GM21529 (cell line): ENCODE results near the gene FNDC3B.
"Not testable (repeated sequence)": the region's sequence is repeated elsewhere in the genome, so short reads cannot be mapped to it uniquely, and the experiment has no call there.

Source experiments
- ATAC-seq: cut with Tn5 transposase; IDR thresholded peaks from one replicate; pipeline ENCODE4 v1.9.1; 2021; ENCODE audit not compliant: unreplicated experiment

FNDC3B gene

DNA sequence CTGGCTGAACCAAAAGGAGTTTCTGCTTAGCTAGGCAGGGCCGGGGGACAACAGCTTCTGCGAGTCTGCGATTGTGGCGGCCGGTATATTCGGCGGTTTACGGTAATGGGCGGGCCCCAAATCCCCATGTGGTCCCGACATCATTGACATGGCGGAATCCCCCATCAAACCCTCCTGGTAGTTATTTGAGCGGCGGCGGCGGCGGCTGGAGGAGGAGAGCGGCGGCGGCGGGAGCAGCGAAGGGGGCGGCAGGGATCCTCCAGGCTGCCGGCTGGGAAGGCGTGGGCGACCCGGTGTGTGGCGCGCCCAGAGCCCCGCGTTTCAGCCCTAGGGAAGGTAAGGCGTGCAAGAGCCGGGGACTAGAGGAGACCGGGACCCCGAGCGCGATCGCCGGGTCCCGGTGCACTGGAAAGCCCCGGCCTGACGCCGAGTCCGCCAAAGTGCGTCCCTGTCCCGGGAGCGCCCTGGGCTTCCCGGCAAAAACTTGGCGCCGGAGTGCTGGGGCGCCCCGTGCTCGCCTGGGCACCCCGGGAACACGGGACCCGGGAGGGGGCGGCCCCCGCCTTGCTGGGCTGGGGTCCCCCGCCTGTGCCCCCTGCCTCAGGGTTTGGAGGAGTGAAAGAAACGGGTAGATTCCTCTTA is at the start of gene FNDC3B:
Gene FNDC3B, plus strand, starts transcription at position 143 of the 642 bp plus-strand sequence. CDS start 72,902 bp downstream, outside the sequence.
- ATAC-seq: peak; percentile 74

DNA sequence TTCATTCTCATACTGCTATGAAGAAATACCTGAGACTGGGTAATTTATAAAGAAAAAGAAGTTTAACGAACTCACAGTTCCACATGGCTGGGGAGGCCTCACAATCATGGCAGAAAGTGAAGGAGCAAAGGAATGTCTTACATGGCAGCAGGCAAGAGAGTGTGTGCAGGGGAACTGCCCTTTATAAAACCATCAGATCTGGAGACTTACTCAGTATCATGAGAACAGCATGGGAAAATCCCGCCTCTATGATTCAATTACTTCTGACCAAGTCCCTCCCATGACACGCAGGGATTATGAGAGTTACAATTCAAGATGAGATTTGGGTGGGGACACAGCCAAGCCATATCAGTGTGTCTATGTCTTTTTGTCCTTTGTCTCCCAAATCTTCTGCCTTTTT is 49.1 kb upstream of the FNDC3B start:
- ATAC-seq: not testable (repeated sequence)

DNA sequence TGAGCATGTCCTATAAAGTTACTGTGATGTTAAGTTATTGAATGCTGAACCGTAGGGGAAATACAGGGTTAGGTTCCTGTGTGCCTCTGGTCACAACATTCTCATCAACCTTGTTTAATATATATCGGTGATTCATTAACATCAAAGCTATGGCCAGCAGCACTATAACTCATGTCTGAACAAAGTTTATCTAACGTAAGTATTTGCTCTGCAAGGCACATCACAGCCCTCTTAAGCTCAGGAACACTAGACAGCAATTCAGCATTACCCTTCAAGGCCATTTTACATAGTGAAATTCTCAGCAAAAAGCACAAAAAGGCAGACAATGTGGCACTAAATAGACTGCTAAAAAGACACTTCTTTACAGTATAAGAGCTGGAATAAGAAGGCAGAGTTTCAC is 48.2 kb upstream of the FNDC3B start:
- no peak for ATAC-seq

DNA sequence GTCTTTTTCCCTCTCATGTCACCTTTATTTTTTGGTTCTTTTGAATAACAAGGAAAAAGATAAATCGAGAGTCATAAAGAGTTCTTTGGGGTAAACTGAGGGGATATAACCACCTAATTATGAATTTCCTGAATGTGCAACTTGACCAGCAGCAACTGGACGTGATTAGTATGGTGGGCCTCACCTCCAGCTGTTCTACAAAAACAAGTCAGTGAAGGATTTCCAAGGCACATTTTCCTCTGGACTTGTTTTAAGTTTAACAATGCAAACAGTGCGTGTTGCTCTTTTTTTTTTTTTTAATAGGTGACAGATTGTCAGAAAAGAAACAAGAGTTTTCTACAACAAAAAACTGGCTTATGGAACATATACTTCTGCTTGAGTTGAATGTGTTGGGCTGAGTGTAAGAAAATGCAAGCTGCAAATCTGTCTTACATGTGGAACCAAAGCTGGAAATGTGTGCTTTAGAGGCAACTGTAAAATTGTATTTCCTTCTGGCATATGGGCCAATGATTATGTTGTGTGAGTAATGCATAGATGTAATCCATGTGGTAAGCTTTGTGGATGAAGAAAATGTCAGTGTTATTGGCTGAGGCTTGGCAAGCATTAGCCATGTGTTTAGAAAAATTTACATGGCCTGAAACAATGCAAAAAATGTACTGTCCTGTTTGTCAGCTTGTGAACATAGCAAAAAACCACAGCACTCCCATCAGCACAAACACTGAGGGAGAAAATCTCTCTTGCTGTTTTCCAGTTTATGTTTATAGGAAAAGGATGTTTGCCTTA is 44.5 kb upstream of the FNDC3B start:
- no peak for ATAC-seq

DNA sequence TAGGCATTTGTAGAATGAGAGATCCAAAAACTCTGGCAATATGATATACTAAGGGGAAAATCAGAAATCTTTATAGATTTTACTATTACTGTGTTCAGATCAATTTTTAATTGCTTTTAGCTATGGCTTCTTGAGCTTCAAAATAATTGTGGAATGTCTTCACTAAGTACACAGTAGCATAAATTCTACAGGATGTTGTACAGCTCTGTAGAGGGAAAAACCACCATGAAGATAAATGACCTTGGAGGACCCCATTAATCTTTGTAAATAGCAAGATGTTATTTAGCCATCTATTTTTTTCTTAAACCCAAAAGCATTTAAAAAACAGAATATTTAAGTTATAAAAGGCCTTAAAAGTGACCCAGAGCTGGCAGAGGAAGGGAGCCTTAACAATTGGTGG is 43.9 kb upstream of the FNDC3B start:
- ATAC-seq: no peak

DNA sequence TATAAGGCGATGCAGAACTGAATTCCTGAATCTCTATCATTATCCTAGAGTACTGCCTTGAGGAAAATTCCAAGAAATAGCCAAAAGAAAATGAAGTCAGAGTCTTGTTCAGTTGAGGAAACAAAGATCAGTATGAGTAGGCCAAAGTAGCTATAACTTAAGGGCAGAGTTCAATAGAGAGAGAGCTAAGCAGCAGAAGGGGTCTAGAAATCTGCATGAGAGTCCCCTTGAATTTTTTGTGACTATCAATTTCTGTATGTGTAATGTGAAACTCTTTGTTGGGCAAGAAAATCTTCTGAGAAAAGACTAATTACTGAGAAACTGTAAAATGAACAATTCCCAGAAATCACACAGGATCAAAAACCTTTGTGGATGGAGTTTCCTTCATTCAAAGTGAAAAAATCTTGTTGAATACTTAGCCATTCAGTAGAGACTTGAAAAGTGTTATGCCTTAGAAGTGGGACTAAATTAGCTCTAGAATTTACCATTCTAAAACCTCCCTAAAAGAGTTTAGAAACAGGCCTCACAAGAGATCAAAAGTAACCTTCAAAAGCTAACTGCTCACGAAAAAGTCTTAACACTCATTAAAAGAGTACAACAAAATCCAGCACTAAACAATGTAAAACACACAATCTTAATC is 43.1 kb upstream of the FNDC3B start:
- ATAC-seq: no peak

DNA sequence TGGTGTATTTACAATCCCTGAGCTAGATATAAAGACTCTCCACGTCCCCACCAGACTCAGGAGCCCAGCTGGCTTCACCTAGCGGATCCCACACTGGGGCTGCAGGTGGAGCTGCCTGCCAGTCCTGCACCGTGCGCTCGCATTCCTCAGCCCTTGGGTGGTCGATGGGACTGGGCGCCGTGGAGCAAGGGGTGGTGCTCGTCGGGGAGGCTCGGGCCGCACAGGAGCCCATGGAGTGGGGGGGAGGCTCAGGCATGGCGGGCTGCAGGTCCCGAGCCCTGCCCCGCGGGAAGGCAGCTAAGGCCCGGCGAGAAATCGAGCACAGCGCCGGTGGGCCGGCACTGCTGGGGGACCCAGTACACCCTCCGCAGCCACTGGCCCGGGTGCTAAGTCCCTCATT is 40.6 kb upstream of the FNDC3B start:
- ATAC-seq: not testable (repeated sequence)

DNA sequence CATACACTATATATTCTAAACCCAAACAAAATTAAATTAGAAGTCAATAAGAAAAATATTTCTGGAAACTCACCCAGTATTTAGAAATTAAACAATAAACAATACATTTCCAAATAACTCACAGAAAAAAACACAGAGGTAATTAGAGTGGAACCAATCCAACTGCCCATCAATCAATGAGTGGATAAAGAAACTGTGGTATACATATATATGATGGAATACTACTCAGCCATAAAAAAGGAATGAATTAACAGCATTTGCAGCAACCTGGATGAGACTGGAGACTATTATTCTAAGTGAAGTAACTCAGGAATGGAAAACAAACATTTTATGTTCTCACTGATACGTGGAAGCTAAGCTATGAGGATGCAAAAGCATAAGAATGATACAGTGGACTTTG is 37.8 kb upstream of the FNDC3B start:
- ATAC-seq: not testable (repeated sequence)

DNA sequence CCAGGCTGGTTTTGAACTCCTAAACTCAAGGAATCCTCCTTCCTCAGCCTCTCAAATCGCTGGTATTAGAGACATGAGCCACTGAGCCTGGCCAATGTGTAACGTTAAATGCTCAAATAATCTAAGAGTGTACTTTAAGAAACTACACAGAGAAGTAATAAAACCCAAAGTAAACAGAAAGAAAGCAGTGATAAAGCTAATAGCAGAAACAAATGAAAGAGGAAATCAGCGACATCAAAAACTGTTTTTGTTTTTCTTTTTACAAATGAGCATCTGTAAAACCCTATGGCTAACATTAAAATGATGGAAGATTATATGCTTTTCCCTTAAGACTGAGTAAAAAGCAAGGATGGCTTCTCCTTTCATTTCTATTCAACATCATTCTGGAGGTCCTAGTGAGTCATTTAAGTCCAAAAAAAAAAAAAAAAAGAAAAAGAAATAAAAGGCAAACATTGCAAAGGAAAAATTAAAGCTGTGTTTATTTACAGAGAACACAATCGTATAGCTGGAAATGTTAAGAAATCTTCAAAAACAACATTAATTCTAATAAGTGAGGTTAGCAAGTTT is 36.8 kb upstream of the FNDC3B start:
- no peak for ATAC-seq

DNA sequence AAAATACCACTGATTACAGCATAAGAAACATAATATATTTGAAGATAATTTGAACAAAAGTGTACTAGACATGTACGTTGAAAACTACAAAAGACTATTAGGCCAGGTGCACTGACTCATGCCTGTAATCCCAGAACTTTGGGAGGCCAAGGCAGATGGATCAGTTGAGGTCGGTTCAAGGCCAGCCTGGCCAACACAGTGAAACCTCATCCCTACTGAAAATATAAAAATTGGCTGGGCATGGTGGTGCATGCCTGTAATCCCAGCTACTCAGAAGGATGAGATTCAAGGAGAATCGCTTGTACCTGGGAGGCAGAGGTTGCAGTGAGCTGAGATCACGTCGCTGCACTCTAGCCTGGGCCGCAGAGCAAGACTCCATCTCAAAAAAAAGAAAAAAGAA is 36.2 kb upstream of the FNDC3B start:
- no peak for ATAC-seq

DNA sequence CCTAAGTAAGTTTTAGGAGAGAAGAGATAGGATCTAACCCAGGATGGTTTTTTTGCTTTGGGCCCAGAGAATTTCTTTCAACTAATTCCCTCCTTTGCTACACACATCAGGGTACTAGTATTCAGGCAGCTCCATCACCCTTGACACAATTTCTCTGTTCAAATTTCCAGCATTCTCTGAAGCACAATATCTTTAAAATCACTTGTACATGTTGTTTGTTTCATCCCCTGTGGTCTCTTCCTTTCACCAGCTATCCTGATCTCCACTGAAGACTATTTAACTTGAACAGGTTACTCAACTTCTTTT is 32.4 kb upstream of the FNDC3B start:
- no peak for ATAC-seq

DNA sequence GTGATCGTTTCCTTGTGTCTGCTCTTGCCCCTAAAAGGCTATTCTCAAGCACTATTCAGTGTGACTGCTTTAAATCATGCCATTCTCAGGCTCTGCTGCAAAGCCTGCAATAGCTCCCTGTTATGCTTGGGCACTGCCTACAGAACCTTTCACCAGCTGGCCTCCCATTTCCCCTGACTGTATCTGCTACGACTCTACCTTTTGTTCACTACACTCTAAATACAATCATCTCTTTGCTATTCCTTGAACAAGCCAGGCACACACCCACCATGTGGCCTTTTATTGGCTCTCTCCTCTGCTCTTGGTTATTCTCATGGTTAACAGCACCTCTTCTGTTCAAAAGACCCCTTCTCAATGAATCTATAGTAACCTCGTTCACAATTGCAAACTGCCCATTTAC is 29.6 kb upstream of the FNDC3B start:
- ATAC-seq: no peak

DNA sequence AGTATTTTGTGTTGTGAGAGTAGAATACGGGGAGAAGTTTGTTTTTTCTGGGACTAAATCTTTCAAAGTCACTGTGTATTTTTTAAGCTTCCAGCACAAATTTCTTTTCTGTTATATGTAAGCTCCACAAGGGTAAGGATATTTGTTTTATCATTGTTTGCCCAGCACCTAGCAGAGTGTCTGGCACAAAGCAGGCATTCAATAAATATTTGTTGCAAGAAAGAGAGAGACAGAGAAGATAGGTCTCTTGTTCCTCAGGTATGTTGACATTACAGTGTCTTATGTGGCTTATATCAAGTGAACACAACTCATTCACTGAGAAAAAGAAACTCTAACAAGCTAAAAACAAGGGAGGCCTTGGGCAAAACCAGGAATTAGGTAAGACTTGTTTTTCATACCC is 26.6 kb upstream of the FNDC3B start:
- no peak for ATAC-seq

DNA sequence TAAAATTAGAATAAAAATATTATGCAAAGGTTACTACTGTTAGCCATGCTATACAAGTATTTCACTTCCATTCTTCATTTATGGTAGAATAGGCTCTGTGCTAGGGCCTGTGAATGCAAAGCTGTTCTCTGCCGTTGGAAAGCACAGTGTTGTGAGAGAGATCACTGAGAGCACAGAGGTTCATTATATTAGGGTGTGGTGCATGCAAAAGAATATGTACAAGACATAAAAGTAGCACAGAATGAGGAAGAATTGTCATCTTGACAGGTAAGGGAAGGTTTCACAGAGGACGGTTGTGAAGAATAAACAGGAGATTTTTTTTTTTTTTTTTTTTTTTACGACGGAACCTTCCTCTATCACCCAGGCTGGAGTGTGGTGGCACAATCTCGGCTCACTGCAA is 25.2 kb upstream of the FNDC3B start:
- ATAC-seq: no peak

DNA sequence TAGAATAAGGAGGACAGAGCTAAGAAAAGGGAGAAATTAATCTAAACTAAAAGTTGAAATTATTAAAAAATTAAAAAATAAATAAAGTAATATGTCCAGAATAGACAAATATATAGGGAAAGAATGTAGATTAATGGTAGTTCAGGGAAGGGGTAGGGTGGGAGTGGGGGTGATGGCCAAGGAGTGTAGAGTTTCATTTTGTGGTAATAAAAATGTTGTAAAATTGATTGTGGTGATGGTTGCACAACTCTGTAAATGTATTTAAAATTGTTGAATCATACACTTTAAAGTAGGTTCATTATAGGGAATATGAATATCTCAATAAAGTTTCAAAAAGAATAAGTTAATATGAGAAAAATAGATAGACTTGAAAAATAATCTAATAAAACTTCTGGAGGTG is 21.0 kb upstream of the FNDC3B start:
- no peak for ATAC-seq

DNA sequence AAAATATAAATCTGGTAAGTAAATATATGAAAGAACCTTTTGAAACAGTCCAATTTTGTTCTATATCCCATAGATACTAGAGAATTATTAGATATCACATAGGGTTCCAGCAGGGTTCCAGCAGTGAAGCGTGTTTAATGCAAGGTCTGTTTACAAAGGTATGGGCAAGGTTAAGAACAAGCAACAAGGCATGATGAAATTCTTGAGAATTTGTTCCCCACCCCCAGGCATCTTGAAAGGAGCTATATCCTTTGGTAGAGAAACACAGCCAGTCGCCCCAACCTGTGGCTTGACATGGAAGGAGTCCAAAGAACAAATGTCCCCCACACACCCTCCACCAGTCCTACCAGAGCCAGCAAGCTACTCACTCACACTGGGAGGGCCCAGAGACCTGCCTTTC is 18.6 kb upstream of the FNDC3B start:
- ATAC-seq: no peak

DNA sequence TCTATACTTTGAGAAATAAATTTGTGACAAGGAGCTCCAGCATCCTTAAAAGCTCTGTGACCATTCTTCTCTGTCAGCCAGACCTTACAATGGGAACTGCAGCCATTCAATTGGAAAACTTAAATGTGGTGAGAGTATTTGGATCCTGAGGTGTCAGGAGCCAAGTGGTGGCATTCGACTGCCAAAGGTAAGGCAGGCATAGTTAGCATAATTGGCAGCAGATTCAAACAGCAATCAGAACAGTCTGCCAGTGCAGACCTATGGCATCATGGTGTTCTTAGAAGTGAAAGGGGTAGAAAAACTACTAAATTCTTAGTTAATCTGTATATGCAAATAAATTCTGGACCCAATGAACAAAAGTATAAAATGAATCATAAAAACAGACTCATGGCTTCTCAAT is 18.2 kb upstream of the FNDC3B start:
- no peak for ATAC-seq

DNA sequence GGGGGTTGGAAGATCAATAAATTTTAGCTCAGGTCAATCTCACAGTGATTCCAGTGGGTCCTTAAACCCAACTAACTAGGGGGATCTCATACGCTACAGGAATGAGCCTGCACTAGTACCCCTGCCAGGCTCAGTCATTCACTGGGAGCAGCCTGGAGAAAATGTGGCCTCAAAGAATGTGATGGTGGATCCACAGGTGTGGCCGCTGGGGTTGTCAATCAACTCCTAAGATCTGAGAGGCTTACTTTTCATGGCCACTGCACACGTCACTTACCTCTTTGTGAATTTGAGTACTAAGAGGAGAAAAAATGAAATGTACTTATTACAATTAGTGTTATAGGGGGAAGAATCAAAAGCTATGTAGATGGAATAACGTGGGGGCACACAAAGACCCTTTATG is 17.5 kb upstream of the FNDC3B start:
- ATAC-seq: no peak

DNA sequence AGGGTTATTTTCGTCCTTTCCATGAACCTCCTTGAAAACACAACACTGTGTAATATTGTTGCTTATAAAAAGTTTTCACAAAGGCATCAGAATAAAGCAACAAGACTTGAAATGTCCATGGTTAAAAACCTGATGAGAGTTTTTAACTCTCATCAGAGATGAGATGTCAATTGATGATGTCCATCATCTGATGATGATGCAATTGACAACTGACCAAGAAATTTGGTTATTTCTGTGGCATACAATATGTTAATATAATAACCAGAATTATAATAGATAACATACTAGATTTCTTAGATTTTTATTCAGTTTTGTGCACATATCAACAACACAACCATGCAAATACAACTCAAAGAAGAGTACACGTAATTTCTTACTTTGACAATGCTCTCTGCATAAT is 15.5 kb upstream of the FNDC3B start:
- ATAC-seq: no peak

DNA sequence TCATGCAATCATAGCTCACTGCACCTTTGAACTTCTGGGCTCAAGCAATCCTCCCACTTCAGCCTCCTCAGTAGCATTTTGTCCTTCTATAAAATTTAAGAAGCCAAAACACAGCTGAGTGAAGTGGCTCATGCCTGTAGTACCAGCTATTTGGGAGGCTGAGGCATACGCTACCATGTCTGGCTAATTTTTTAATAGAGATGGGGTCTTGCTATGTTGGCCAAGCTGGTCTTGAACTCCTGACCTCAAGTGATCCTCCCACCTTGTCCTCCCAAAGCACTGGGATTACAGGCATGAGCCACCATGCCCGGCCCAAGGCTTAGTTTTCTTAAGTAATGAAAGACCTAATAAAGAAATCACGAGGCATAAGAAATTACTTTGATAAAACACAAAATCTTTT is 14.7 kb upstream of the FNDC3B start:
- ATAC-seq: no peak

DNA sequence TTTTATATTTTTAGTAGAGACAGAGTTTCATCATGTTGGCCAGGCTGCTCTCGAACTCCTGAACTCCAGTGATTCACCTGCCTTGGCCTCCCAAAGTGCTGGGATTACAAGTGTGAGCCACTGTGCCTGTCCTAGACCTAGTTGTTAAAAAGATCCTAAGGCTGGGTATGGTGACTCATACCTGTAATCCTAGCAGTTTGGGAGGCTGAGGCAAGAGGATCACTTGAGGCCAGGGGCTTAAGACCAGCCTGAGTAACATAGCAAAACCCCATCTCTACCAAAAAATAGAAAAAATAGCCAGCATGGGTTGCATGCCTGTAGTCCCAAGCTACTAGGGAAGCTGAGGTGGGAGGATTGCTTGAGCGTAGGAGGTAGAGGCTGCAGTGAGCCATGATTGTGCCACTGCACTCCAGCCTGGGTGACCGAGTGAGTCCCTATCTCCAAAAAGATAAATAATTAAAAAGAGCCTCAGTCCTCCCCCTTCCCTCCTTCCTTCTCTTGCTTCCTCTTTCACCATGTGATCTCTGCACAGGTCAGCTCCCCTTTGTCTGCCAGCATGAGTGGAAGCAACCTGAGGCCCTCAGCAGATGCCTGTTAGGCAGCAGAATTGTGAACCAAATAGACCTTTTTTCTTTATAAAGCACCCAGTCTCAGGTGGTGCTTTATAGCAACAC is 9.8 kb upstream of the FNDC3B start:
- no peak for ATAC-seq

DNA sequence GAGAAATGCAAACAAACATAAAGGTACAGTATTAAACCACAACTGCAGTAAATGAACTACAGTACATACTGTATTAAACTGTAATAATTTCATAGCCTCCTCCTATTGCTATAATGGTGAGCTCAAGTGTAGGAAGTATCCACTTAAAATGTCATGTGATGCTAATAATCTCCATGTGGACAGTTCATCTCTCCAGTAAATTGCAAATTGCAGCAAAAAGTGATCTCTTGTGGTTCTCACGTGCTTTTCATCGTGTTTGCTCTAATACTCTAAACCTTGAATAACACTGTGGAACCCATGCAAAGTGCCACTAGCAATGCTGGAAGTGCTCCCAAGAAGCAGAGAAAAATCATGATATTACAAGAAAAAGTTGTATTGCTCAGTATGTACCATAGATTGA is 9.2 kb upstream of the FNDC3B start:
- ATAC-seq: no peak
